22Rv1 (cell line): Measurements from ENCODE around the gene NHERF1.

Experiments used
- ZFX ChIP-seq: fragments of 450-650 bp; IDR thresholded peaks from 2 replicates; pipeline ENCODE4 v1.6.1; 2017; ENCODE audit warnings: antibody characterized with exemption, borderline replicate concordance
- TF ChIP-seq, protein P1 (sequence below): fragments of 450-650 bp; IDR thresholded peaks from 2 replicates; pipeline ENCODE4 v1.5.1; 2017; ENCODE audit warnings: mild to moderate bottlenecking

DNA sequence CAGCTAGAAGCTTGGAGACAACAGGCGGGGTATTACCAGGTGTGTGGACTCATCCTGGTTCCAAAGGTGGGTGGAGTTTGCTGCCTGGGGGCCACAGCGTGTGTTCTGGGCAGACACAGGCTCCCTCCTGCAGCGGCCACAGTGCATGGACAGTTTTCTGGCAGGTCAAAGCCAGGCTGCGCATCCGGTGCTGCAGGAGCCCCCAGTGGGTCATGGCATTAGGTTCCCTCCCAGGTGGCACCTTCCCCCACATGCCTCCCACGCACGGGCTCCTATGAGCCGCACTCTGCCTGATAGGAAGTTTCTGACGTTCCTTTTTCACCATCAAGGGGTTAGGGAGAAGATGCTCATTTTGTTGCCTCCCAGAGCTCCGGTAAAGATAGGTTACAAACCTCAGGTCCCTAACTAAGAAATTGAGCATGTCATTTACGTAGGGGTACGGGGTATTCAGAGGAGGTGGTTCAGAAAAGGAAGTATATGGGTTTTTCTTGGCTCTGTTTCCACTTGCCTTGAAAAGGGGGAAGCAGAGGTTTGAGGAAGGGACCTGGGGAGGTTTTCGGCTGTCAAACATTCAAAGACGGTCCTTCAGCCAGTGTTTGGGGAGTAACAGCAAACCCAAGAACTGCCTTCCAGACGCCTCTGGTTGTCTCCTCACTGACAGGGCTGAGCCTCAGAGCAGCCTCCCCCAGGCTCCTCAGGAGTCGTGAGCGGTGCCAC, 60.4 kb downstream of the NHERF1 start:
- TF ChIP-seq, protein P1, sequence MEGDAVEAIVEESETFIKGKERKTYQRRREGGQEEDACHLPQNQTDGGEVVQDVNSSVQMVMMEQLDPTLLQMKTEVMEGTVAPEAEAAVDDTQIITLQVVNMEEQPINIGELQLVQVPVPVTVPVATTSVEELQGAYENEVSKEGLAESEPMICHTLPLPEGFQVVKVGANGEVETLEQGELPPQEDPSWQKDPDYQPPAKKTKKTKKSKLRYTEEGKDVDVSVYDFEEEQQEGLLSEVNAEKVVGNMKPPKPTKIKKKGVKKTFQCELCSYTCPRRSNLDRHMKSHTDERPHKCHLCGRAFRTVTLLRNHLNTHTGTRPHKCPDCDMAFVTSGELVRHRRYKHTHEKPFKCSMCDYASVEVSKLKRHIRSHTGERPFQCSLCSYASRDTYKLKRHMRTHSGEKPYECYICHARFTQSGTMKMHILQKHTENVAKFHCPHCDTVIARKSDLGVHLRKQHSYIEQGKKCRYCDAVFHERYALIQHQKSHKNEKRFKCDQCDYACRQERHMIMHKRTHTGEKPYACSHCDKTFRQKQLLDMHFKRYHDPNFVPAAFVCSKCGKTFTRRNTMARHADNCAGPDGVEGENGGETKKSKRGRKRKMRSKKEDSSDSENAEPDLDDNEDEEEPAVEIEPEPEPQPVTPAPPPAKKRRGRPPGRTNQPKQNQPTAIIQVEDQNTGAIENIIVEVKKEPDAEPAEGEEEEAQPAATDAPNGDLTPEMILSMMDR: no peak
- TF ChIP-seq ZFX: no peak
